Bladder microvascular endothelial cell (primary cell): ENCODE results near the gene GLI3. TPM values are rescaled to one million over a fixed set of nuclear protein-coding genes. Genes with fewer than 3 reads are reported as not detected.

Experiments used
- total RNA-seq: library from RNA; depleted of rRNA; stranded (reverse); fragments of >200 nt; gene quantifications from 2 replicates; pipeline ENCODE4 v1.2.3, GENCODE V29; 2014

GLI3 gene
- 1.9 and 2.6 TPM in 2 replicates for total RNA-seq

GRCh38 chr7:42236976-42237810, at the start of gene GLI3:
TSS of gene GLI3 (minus strand) at chr7:42237209. CDS start at chr7:42223253, 13,956 bp downstream.

